ACC112 (cell line): ENCODE results near the gene CEP131.

Experiments
- H2AFZ ChIP-seq: fragments of 200-600 bp; sonication (generic); one replicate; pipeline ENCODE4 v1.6.0; 2017; ENCODE audit warnings: antibody characterized with exemption, low read length; ENCODE audit not compliant: unreplicated experiment
- H3K27ac ChIP-seq: fragments of 200-600 bp; sonication (generic); 2 replicates; pipeline ENCODE4 v1.5.1; 2014; ENCODE audit warnings: low read depth, mild to moderate bottlenecking, antibody characterized with exemption, low read length, moderate library complexity
- H3K27me3 ChIP-seq: fragments of 200-600 bp; sonication (generic); 2 replicates; pipeline ENCODE4 v1.6.1; 2014; ENCODE audit warnings: mild to moderate bottlenecking, antibody characterized with exemption, low read length, moderate library complexity, mixed read lengths; ENCODE audit not compliant: insufficient read depth
- H3K36me3 ChIP-seq: fragments of 200-600 bp; sonication (generic); 2 replicates; pipeline ENCODE4 v1.6.1; 2016; ENCODE audit warnings: mild to moderate bottlenecking, antibody characterized with exemption, low read length, moderate library complexity, mixed read lengths; ENCODE audit not compliant: insufficient read depth
- H3K4me1 ChIP-seq: fragments of 200-600 bp; sonication (generic); one replicate; pipeline ENCODE4 v1.6.1; 2016; ENCODE audit warnings: low read length, mixed read lengths; ENCODE audit not compliant: insufficient read depth, unreplicated experiment, control insufficient read depth
- H3K4me3 ChIP-seq: fragments of 200-600 bp; sonication (generic); 2 replicates; pipeline ENCODE4 v1.5.1; 2014; ENCODE audit warnings: mild to moderate bottlenecking, low read depth, low read length
- H3K79me2 ChIP-seq: fragments of 200-600 bp; sonication (generic); one replicate; pipeline ENCODE4 v1.6.0; 2016; ENCODE audit warnings: low read length; ENCODE audit not compliant: control insufficient read depth, unreplicated experiment, insufficient read depth

CEP131 gene

GRCh38 chr17:81222906-81223761 is at the start of gene CEP131:
CEP131 (minus strand) TSS chr17:81222965; CDS start chr17:81220056, 2,909 bp downstream.
- Histone ChIP-seq H3K27ac (no peak within 1 kb of the TSS), H2AFZ (peak within 1 kb of the TSS; percentile 99), H3K79me2 (peaks cover 5% of the 10 kb centered on the region), H3K4me3 (peak within 1 kb of the TSS; percentile 94), H3K4me1 (peaks cover 8% of the 10 kb centered on the region), H3K36me3 (no peaks in the 10 kb centered on the region), H3K27me3 (no peaks in the 10 kb centered on the region)

GRCh38 chr17:81271226-81271625 is 48.5 kb upstream of the CEP131 start:
- H3K79me2 ChIP-seq = no peaks in the 10 kb centered on the region
- H3K27me3 ChIP-seq = no peaks in the 10 kb centered on the region
- no peak overlapping the region for H3K27ac ChIP-seq
- peaks cover 27% of the 10 kb centered on the region for H3K36me3 ChIP-seq
- no peaks in the 10 kb centered on the region for H3K4me1 ChIP-seq
- H2AFZ ChIP-seq = no peak overlapping the region
- no peak overlapping the region for H3K4me3 ChIP-seq

- no peak overlapping the region for H3K4me3 ChIP-seq
- peaks cover 23% of the 10 kb centered on the region for H3K36me3 ChIP-seq
- no peaks in the 10 kb centered on the region for H3K27me3 ChIP-seq
- no peaks in the 10 kb centered on the region for H3K4me1 ChIP-seq
- H2AFZ ChIP-seq = no peak overlapping the region
- no peaks in the 10 kb centered on the region for H3K79me2 ChIP-seq
- H3K27ac ChIP-seq = no peak overlapping the region
These were observed 47.5 kb upstream of the CEP131 start for GRCh38 chr17:81270279-81270678.

GRCh38 chr17:81267390-81268067 is 44.8 kb upstream of the CEP131 start:
- Histone ChIP-seq H3K36me3 (peaks cover 11% of the 10 kb centered on the region), H2AFZ (no peak overlapping the region), H3K4me3 (no peak overlapping the region)

GRCh38 chr17:81265576-81265975 is 42.8 kb upstream of the CEP131 start:
- H3K4me1 ChIP-seq = no peaks in the 10 kb centered on the region
- H3K79me2 ChIP-seq = no peaks in the 10 kb centered on the region
- H3K27me3 ChIP-seq = no peaks in the 10 kb centered on the region
- no peak overlapping the region for H3K4me3 ChIP-seq
- H2AFZ ChIP-seq = no peak overlapping the region
- no peak overlapping the region for H3K27ac ChIP-seq
- H3K36me3 ChIP-seq = peaks cover 11% of the 10 kb centered on the region

More at GRCh38 chr17:81267390-81268067, 44.8 kb upstream of the CEP131 start:
- no peaks in the 10 kb centered on the region for H3K27me3 ChIP-seq
- no peaks in the 10 kb centered on the region for H3K79me2 ChIP-seq
- no peaks in the 10 kb centered on the region for H3K4me1 ChIP-seq
- no peak overlapping the region for H3K27ac ChIP-seq

GRCh38 chr17:81264640-81265039 is 41.9 kb upstream of the CEP131 start:
- Histone ChIP-seq H3K79me2 (no peaks in the 10 kb centered on the region), H2AFZ (no peak overlapping the region), H3K4me1 (no peaks in the 10 kb centered on the region), H3K4me3 (no peak overlapping the region), H3K27me3 (no peaks in the 10 kb centered on the region), H3K27ac (no peak overlapping the region), H3K36me3 (peaks cover 11% of the 10 kb centered on the region)

- Histone ChIP-seq H3K4me3 (no peak overlapping the region), H2AFZ (no peak overlapping the region), H3K36me3 (0 out of 2 replicates have a peak, but pooled peaks cover 2% of the 10 kb centered on the region), H3K4me1 (no peaks in the 10 kb centered on the region), H3K27me3 (no peaks in the 10 kb centered on the region), H3K27ac (no peak overlapping the region), H3K79me2 (no peaks in the 10 kb centered on the region)
These were observed 40.8 kb upstream of the CEP131 start for GRCh38 chr17:81263371-81264181.

- H2AFZ ChIP-seq = no peak overlapping the region
- H3K27me3 ChIP-seq = no peaks in the 10 kb centered on the region
- H3K4me1 ChIP-seq = peaks cover 3% of the 10 kb centered on the region
- no peak overlapping the region for H3K27ac ChIP-seq
- no peaks in the 10 kb centered on the region for H3K36me3 ChIP-seq
- H3K79me2 ChIP-seq = no peaks in the 10 kb centered on the region
- H3K4me3 ChIP-seq = no peak overlapping the region
These were observed 39.0 kb upstream of the CEP131 start for GRCh38 chr17:81261582-81262336.

GRCh38 chr17:81261096-81261495 is 38.3 kb upstream of the CEP131 start:
- no peaks in the 10 kb centered on the region for H3K36me3 ChIP-seq
- no peak overlapping the region for H2AFZ ChIP-seq
- no peak overlapping the region for H3K4me3 ChIP-seq
- H3K27ac ChIP-seq = no peak overlapping the region
- no peaks in the 10 kb centered on the region for H3K27me3 ChIP-seq
- no peaks in the 10 kb centered on the region for H3K79me2 ChIP-seq
- H3K4me1 ChIP-seq = peaks cover 8% of the 10 kb centered on the region

- Histone ChIP-seq H3K36me3 (no peaks in the 10 kb centered on the region), H3K27me3 (no peaks in the 10 kb centered on the region), H2AFZ (no peak overlapping the region), H3K4me1 (peaks cover 9% of the 10 kb centered on the region), H3K27ac (no peak overlapping the region), H3K4me3 (no peak overlapping the region), H3K79me2 (no peaks in the 10 kb centered on the region)
These were observed 37.9 kb upstream of the CEP131 start for GRCh38 chr17:81260641-81261040.
